Neural crest cell (in vitro differentiated cells): Measurements from ENCODE around the gene GPD1. TPM values are rescaled to one million over a fixed set of nuclear protein-coding genes. Genes with fewer than 3 reads are reported as not detected.

Experiments used
- DNase-seq: peaks from one replicate; pipeline ENCODE4 v3.0.0; 2021; ENCODE audit warnings: low read depth, mixed read lengths, low spot score
- H3K27ac Mint-ChIP-seq: one replicate; pipeline ENCODE4 v1.8.0; 2021; ENCODE audit warnings: mild to moderate bottlenecking, mixed read lengths; ENCODE audit not compliant: unreplicated experiment
- H3K27me3 Mint-ChIP-seq: 2 replicates; pipeline ENCODE4 v1.8.0; 2021; ENCODE audit warnings: low read depth, mild to moderate bottlenecking, mixed read lengths
- H3K36me3 Mint-ChIP-seq: 2 replicates; pipeline ENCODE4 v1.8.0; 2021; ENCODE audit warnings: low read depth, mild to moderate bottlenecking, mixed read lengths
- H3K4me1 Mint-ChIP-seq: 2 replicates; pipeline ENCODE4 v1.8.0; 2021; ENCODE audit warnings: mixed read lengths
- H3K4me3 Mint-ChIP-seq: one replicate; pipeline ENCODE4 v1.8.0; 2021; ENCODE audit warnings: mild to moderate bottlenecking, mixed read lengths
- H3K9me3 Mint-ChIP-seq: 2 replicates; pipeline ENCODE4 v1.8.0; 2021; ENCODE audit warnings: mixed read lengths
- long read RNA-seq: library from polyadenylated mRNA; unstranded; transcript quantifications from one replicate; pipeline ENCODE4 v2.0.0, GENCODE V29; 2020
- total RNA-seq: library from RNA; stranded (reverse); gene quantifications from 2 replicates; pipeline ENCODE4 v1.2.1, GENCODE V29; 2021
- TF ChIP-seq, protein P1 (sequence below): fragments of 200-600 bp; sonication (generic); conservative IDR thresholded peaks from 2 replicates; pipeline ENCODE4 v1.5.0; 2021; ENCODE audit warnings: antibody characterized with exemption, mild to moderate bottlenecking

The GPD1 gene
- total RNA-seq: 0.16 and 0.49 TPM in 2 replicates
- long read RNA-seq: 0 reads

- H3K4me3 Mint-ChIP-seq: peak within 1 kb of the TSS; percentile 47
- no peak for DNase-seq
- no peaks in the 10 kb centered on the region for H3K4me1 Mint-ChIP-seq
- H3K27ac Mint-ChIP-seq: no peak within 1 kb of the TSS
- H3K27me3 Mint-ChIP-seq: no peaks in the 10 kb centered on the region
- peaks cover 8% of the 10 kb centered on the region for H3K36me3 Mint-ChIP-seq
- H3K9me3 Mint-ChIP-seq: no peaks in the 10 kb centered on the region
- TF ChIP-seq, protein P1, sequence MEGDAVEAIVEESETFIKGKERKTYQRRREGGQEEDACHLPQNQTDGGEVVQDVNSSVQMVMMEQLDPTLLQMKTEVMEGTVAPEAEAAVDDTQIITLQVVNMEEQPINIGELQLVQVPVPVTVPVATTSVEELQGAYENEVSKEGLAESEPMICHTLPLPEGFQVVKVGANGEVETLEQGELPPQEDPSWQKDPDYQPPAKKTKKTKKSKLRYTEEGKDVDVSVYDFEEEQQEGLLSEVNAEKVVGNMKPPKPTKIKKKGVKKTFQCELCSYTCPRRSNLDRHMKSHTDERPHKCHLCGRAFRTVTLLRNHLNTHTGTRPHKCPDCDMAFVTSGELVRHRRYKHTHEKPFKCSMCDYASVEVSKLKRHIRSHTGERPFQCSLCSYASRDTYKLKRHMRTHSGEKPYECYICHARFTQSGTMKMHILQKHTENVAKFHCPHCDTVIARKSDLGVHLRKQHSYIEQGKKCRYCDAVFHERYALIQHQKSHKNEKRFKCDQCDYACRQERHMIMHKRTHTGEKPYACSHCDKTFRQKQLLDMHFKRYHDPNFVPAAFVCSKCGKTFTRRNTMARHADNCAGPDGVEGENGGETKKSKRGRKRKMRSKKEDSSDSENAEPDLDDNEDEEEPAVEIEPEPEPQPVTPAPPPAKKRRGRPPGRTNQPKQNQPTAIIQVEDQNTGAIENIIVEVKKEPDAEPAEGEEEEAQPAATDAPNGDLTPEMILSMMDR: no peak
Observed at GRCh38 chr12:50103767-50104321, at the start of gene GPD1. Gene GPD1 (plus strand): TSS chr12:50104008. CDS start chr12:50104051, 43 bp downstream.

DNA sequence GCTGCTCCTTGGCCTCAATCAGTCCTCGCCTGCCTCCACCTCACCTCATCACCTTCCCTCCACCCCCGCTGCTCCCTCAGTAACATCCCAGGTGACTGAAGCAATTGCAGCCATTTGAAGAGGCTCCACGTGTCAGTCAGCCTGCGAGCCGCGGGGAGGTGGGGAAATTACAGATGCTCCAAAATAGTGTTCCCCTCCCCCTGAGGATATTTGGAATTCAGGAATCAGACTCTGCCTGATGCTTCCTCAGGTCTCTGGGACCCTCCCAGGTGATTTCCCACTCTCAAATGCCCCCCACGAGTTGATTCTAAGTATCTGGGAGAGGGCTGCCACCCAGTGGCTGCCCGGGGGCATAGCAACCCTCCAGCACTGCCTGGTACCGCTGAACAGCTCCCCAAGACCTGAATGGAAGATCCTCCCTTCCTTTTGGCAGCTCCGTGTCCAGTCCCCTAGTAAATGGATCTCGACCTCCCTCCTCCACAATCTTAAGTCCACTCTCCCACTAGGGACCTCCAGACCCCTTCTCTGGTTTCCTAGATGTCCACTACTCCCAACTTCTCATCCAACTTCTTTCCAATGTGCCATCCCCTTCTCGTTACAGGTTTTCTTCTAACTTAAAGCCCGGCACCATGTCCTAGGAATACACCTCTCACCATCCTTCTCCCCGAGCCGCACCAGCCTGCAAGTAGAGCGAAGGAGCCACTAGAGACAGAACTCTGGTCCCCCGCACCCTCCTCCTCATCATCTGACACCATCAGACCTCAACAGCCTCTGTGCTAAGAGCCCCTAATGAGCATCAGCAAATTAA, 47.8 kb upstream of the GPD1 start:
- peak overlapping the region; percentile 91 for H3K4me3 Mint-ChIP-seq
- no peak overlapping the region for H3K27ac Mint-ChIP-seq
- no peaks in the 10 kb centered on the region for H3K36me3 Mint-ChIP-seq
- peak; percentile 41 for DNase-seq
- peaks cover 25% of the 10 kb centered on the region for H3K4me1 Mint-ChIP-seq
- H3K27me3 Mint-ChIP-seq: peaks cover 45% of the 10 kb centered on the region
- TF ChIP-seq, protein P1: peak; percentile 95
- H3K9me3 Mint-ChIP-seq: no peaks in the 10 kb centered on the region

DNA sequence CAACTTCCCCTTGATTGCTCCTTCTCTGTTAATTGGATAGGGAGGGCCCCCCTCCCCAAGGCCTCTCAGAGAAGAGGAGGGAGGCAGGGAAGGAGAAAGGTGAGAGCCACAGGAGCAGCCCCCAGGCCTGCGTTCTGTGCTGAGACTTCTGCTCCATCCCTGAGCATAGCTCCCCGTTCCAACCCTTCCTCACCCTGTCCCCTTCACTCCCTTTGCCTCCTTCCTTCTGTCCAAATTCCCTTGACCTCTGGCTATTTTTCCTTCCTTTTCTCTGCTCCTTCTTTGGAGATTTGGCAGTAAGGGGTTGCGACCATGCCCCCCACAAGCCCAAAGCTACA, 47.2 kb upstream of the GPD1 start:
- Mint-ChIP-seq H3K4me1 (peaks cover 19% of the 10 kb centered on the region), H3K9me3 (no peaks in the 10 kb centered on the region), H3K36me3 (no peaks in the 10 kb centered on the region), H3K4me3 (peak overlapping the region; percentile 91), H3K27me3 (peaks cover 41% of the 10 kb centered on the region), H3K27ac (no peak overlapping the region)
- TF ChIP-seq, protein P1: no peak
- DNase-seq: no peak

DNA sequence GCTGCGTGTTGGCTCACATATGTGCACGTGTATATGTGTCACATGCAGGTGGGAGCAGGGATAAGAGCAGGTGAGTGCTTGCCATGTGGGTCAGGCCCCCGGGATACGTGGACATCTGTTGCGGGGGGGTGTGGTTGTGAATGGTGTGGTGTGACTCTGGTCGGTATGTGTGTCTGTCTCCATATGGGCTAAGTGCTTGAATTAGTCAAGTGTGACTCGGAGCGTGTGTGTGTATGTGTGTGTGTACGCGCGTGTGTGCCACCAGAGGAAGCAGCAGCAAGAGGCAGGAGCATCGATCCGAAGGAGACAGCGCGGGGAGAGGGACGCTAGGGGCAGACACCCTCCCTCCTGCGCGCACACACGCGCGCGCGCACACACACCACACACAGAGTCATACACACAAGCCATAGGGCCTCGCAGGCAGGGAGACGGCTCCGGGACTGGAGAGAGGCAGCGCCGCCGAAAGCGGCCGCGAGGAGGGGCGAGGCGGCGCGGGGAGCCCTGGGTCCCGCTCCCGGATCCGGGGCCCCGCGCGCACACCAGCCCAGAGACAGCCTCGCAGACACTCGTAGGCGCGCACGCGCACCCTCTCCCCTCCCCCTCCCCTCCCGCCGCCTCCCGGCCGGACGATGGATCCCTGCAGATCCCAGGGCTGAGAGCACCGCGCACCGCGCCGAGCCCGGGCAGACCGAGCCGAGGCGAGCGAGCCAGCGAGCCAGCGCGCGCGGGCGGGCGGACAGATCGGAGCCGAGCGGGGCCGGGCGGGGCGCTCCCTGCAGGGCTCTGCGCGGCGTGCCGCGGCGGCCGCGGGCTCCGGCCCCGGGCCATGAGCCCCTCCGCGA, 46.6 kb upstream of the GPD1 start, which contains the start of gene ASIC1:
TSS of gene ASIC1 (plus strand) at position 597 of the 842 bp plus-strand sequence. CDS start 1,171 bp downstream, outside the sequence.
- H3K4me3 Mint-ChIP-seq: peak within 1 kb of the TSS; percentile 91
- H3K27me3 Mint-ChIP-seq: peaks cover 35% of the 10 kb centered on the region
- TF ChIP-seq, protein P1: peak; percentile 37
- H3K36me3 Mint-ChIP-seq: no peaks in the 10 kb centered on the region
- peak; percentile 68 for DNase-seq
- no peaks in the 10 kb centered on the region for H3K9me3 Mint-ChIP-seq
- peaks cover 16% of the 10 kb centered on the region for H3K4me1 Mint-ChIP-seq
- no peak within 1 kb of the TSS for H3K27ac Mint-ChIP-seq

DNA sequence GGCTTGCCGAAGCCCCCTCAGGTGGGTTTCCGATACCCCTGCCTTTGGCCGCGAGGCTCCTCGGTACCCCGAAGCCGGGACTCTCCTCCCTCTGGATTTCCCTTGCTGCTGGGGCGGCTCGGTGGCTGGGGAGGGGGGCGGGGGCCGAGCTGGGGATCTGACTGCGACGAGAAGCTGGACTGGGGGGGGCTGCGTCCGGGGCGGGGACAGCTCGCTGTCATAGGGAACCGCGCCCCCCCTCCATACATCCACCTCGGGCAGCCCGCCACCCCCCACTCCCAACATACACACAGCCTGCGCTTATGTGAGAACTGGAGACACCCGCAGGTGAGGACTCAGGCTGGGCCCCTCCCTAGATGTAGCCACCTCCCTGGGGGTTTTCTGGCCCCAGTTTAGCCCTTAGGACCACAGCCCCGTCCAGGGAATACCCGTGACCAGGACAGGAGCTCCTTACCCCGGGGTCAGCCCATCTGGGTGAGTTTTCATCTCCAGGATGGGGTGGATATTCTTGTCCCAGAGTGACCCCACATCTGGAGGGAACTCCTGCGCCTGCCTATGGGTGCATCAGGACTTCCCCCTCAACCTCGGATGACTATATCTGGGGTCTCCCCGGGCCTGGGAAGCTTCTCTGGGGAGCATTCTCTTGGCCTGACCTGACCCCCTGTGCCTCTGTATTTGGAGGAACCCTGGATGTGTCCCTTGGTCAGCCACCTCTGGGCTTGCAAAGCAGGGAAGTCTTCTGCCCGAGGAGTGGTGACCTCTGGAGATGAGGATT, 45.7 kb upstream of the GPD1 start:
- H3K9me3 Mint-ChIP-seq: no peaks in the 10 kb centered on the region
- H3K36me3 Mint-ChIP-seq: no peaks in the 10 kb centered on the region
- H3K4me1 Mint-ChIP-seq: peaks cover 16% of the 10 kb centered on the region
- no peak overlapping the region for H3K27ac Mint-ChIP-seq
- DNase-seq: no peak
- TF ChIP-seq, protein P1: no peak
- H3K4me3 Mint-ChIP-seq: peak overlapping the region; percentile 82
- peaks cover 26% of the 10 kb centered on the region for H3K27me3 Mint-ChIP-seq
